Activated T-cell treated with anti-CD3 and anti-CD28 coated beads, Interleukin-2, amount 50 U/mL, for 72 hours (primary cell): Measurements from ENCODE around the gene REN. TPM values are rescaled to one million over a fixed set of nuclear protein-coding genes. Genes with fewer than 3 reads are reported as not detected.
A peak's percentile ranks its signal among the peaks of the same experiment; 100 is the strongest.

ENCODE experiments used
- ATAC-seq, 2 donors: fragments of 150-1000 bp; cut with Tn5 transposase; replicated peaks in 1 of 2; 2 replicates each; pipeline ENCODE4 v1.10.0; 2021; ENCODE audit warnings: moderate library complexity in 2 of 2, mild to moderate bottlenecking in 1 of 2
- DNase-seq, 2 donors: peaks; one replicate each; pipeline ENCODE4 v3.0.0; 2021 to 2022; ENCODE audit warnings: mixed read lengths in 1 of 2
- H3K27ac Mint-ChIP-seq: one replicate; pipeline ENCODE4 v1.8.0; 2022; ENCODE audit warnings: mild to moderate bottlenecking, moderate library complexity, mixed read lengths
- H3K27me3 Mint-ChIP-seq: one replicate; pipeline ENCODE4 v1.8.0; 2022; ENCODE audit warnings: low read depth, mixed read lengths
- H3K36me3 Mint-ChIP-seq, 2 donors: one replicate each; pipeline ENCODE4 v1.8.0; 2022; ENCODE audit warnings: mixed read lengths in 2 of 2, mild to moderate bottlenecking in 1 of 2; ENCODE audit not compliant: insufficient read depth in 2 of 2
- H3K4me1 Mint-ChIP-seq: one replicate; pipeline ENCODE4 v1.8.0; 2022; ENCODE audit warnings: low read depth, mixed read lengths
- H3K4me3 Mint-ChIP-seq, 2 donors: one replicate each; pipeline ENCODE4 v1.8.0; 2022; ENCODE audit warnings: mild to moderate bottlenecking in 2 of 2, mixed read lengths in 2 of 2, moderate library complexity in 2 of 2
- H3K9me3 Mint-ChIP-seq, 2 donors: one replicate each; pipeline ENCODE4 v1.8.0; 2022; ENCODE audit warnings: mixed read lengths in 2 of 2
- total RNA-seq, 2 donors: library from RNA; stranded (reverse); gene quantifications; one replicate each; pipeline ENCODE4 v1.2.3, GENCODE V29; 2022

The REN gene
- total RNA-seq, 2 donors from 2014 or later = not detected

DNA sequence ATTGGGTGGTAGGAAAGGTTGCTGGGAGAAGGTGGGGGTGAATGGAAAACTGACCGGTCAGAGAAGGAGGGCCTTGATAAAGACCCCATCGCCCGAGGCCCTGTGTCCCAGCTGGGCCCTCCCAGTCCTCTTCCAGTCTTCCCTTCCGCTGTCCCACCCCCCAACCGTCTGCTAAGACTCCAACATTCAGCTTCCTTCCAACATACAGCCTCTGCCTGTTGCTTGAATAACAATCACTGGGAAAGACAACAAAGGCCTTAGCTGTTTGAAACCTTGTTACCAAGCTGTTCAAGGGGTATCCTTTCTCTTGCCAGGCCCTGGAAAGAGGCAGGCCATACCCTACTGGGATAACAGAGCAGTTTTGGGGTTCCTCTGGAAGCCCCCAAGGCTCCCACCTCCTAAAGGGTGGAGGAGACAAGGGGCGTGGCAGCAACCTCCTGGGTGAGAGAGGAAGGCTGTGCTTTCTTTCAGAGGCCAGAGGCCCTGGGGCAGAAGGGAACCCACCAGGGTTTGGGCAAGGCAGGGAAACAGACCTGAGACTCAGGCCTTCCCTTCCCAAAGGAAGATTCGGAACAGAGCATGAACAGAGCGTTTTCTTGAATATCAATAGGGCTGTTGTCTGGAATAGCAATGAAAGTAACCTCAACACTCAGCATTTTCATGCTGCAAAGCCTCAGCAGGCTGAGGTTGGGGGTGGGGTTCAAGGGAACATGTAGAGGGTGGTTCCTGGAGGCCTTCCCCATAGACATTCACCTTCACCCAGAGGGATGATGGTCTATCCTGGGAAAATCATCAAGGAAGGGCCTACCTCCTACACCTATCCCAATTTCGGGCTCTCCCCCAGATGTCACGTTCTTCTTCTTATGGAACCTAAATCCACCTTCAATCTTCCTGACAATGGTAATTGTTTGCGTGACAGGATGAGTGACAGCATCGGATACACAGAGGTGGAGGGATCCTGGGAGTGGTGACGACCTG is 18.4 kb downstream of the REN start:
- Mint-ChIP-seq H3K4me1 (no peaks in the 10 kb centered on the region), H3K27ac (no peak overlapping the region), H3K4me3 (no peak overlapping the region), H3K36me3 (no peaks in the 10 kb centered on the region), H3K27me3 (peaks cover 6% of the 10 kb centered on the region), H3K9me3 (no peaks in the 10 kb centered on the region)
- no peak for ATAC-seq
- no peak for DNase-seq

DNA sequence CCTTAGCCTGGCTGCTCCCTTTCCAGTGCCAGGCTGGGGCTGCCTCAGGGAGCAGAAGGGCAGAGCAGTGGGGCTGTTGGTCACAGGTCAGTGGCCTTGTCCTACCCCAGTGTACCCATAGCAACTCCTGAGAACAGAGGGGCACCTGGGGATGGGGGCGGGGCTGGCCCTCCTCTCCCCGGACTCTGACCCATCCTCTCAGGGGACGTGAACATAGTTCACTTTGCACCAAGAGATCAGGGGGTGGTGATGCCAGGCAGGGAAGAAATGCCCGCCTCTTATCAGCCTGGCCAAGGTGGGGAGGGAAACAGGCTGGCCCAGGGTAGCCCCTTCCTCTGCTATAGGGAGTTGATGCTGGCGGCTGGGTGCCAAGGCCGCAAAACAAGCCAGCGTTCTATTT is 19.2 kb downstream of the REN start:
- DNase-seq (no peak), ATAC-seq (no peak)
- Mint-ChIP-seq H3K27me3 (peaks cover 6% of the 10 kb centered on the region), H3K36me3 (no peaks in the 10 kb centered on the region), H3K4me3 (no peak overlapping the region), H3K4me1 (peaks cover 4% of the 10 kb centered on the region), H3K27ac (no peak overlapping the region), H3K9me3 (no peaks in the 10 kb centered on the region)

DNA sequence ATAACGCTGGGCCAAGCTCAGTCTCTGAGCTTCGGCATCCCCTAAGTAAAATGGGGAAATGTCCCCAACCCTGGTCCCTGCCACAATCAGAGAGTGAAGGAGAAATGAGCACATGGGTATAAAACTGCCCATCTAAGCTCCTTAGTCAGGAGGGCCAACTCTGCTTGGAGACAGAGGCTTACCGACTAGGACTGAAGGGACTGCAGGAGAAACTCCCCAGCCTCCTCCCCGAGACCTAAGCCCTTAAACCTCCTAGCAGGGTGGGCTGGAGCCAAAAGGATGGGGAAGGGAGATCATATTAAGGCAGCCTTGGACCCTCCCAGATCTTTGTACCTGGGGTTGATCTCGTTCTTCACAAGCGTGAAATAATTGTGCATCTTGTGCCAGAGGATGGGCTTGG is 19.8 kb downstream of the REN start:
- H3K27ac Mint-ChIP-seq = no peak overlapping the region
- no peaks in the 10 kb centered on the region for H3K36me3 Mint-ChIP-seq
- no peak overlapping the region for H3K4me3 Mint-ChIP-seq
- no peak for ATAC-seq
- H3K9me3 Mint-ChIP-seq = no peaks in the 10 kb centered on the region
- DNase-seq = no peak
- peaks cover 10% of the 10 kb centered on the region for H3K4me1 Mint-ChIP-seq
- peaks cover 6% of the 10 kb centered on the region for H3K27me3 Mint-ChIP-seq

DNA sequence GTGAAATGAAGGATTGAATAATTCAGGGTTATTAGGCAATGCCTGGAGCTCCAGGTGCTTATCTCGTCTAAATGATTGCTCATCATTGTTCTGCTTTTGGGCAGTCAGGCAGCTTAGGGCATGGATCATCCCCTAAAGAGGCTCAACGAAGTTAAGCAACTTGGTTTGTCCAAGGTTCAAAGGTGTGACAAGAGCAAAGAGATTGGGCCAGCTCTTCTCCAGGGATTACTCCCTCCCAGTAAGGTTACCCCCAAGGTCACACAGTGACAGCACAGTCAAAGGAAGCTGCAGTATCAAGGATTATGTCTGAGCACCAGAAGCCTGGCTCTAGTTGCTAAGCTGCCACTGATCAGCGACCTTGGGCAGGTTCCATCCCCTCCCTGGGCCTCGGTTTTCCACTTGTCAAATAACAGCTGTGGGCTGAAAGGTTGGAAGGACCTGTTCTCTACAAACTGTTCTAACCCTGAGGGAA is 21.1 kb downstream of the REN start:
- H3K36me3 Mint-ChIP-seq = no peaks in the 10 kb centered on the region
- peaks cover 1% of the 10 kb centered on the region for H3K27me3 Mint-ChIP-seq
- H3K9me3 Mint-ChIP-seq = no peaks in the 10 kb centered on the region
- H3K4me3 Mint-ChIP-seq = no peak overlapping the region
- H3K27ac Mint-ChIP-seq = no peak overlapping the region
- no peak for DNase-seq
- peaks cover 10% of the 10 kb centered on the region for H3K4me1 Mint-ChIP-seq
- ATAC-seq = no peak

DNA sequence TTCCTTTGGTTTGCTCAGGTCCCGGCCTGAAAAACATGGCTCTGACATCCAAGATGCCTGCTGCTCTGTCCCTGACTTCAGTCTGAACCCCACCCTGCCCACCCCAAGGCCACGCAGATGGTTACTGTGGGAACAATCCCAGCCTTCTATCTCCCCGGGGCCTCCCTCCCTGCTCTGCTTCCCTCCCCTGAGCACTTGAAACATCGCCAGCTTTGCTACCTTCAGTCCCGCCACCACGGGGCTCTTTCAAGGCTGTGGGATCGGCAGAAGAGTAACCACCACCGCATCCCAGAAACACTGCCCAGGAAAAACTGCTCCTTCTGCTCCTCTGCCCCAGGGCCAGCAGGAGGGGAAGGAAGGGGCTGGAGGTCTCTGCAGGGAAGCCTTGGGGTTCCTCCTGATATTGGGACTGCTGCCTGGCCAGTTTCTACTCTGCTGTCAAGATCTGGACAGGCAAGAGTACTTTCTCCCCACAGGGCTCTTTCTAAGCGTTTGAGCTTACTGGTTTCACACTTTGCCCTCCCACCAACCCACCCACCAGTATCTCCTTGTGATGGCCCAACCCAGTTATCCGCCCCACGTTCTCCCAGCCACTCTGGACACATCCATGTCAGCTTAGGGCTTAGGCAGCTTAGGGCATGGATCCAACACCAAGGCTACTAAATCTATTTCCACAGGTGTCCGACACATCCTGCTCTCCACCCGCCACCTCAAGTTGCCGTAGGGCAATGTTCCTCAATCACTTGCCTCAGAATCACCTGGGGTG is 22.7 kb downstream of the REN start:
- H3K4me1 Mint-ChIP-seq = peaks cover 10% of the 10 kb centered on the region
- H3K9me3 Mint-ChIP-seq = no peaks in the 10 kb centered on the region
- no peaks in the 10 kb centered on the region for H3K36me3 Mint-ChIP-seq
- ATAC-seq = no peak
- H3K4me3 Mint-ChIP-seq = no peak overlapping the region
- no peaks in the 10 kb centered on the region for H3K27me3 Mint-ChIP-seq
- DNase-seq = no peak
- no peak overlapping the region for H3K27ac Mint-ChIP-seq

DNA sequence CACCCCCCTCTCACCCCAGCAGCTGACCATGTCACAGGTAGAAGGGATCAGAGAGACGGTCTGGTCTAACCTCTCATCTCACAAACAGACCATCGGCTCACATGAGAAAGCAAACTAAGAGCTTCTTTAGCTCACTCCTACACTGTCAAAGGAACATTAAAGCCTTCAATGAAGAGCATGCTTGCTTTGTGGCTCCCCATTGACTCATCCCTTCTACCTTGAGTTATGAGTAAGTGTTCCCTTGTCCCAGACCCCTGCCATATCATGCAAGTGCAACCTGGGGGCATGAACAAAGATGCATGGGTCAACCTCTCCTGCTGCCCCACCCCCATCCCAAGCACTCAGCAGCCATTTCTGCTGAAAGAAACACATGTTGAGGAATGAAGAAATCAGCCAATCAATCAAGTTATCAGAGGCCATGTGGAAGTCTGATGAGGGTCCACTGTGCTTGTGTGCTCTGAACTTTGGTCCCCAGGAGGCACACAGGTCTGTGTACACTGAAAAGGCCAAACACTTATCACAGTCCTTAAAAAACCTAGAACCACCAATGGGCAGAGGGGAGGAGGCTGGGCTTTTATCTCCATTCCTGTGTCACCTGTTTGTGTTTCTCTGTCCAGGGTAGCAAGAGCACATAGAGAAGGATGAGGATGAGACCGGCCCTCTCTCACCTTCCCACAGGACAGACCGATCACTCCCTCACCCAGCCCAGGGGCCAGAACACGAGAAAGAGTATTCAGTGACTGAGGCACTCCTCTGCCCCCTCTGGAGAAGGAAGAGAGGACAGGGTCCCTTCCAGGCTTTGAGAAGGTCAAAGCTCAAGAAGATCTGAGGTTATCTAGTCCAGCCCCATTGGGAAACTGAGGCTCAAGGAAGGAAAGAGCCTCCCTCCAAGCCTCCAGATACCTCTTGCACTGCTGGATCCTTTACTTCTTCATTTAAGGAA is 23.8 kb downstream of the REN start:
- peak; percentile 75 to 78 for ATAC-seq
- H3K4me1 Mint-ChIP-seq = peaks cover 10% of the 10 kb centered on the region
- H3K27ac Mint-ChIP-seq = no peak overlapping the region
- no peaks in the 10 kb centered on the region for H3K27me3 Mint-ChIP-seq
- H3K36me3 Mint-ChIP-seq = no peaks in the 10 kb centered on the region
- H3K9me3 Mint-ChIP-seq = no peaks in the 10 kb centered on the region
- H3K4me3 Mint-ChIP-seq = no peak overlapping the region
- DNase-seq = peak in 1 of 2 donors; percentile 7

DNA sequence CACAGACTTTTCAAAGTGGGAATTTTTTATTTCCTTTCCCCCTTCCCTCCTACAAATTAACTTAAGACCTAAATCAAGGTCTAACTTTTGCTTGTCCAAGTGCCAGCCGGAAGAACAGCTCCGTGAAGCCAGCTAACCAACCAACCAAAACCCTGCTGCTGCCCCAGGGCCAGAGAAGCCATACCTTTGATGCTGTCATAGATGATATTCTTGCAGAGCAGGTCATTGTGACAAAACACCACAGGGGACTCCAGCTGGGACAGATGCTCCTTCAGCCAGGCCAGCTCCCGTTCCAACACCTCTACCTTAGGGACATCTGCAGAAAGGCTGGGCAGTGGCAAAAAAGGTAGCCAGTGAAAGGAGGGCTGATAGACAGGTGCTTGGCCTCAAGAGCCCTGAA is 25.0 kb downstream of the REN start:
- no peak for DNase-seq
- no peaks in the 10 kb centered on the region for H3K27me3 Mint-ChIP-seq
- ATAC-seq = no peak
- H3K4me3 Mint-ChIP-seq = no peak overlapping the region
- H3K27ac Mint-ChIP-seq = no peak overlapping the region
- no peaks in the 10 kb centered on the region for H3K9me3 Mint-ChIP-seq
- H3K4me1 Mint-ChIP-seq = peaks cover 10% of the 10 kb centered on the region
- no peaks in the 10 kb centered on the region for H3K36me3 Mint-ChIP-seq

DNA sequence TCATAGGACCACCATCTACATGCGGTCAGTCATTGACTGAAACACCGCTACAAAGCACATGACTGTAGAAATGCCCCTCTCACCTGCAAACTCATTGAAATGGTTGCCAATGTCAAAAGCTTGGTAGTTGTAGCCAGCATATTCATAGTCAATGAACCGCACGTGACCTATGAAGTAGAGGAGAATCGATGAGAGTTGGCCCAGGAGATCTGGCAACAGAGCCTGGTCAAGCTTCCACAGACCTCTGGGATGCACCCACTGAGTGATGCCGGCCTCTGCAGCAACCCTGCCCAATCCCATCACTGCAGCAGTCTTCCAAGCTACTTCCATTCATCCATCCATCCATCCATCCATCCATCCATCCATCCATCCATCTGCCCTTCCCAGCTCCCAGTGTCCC is 26.2 kb downstream of the REN start:
- H3K27me3 Mint-ChIP-seq = no peaks in the 10 kb centered on the region
- no peak for ATAC-seq
- no peaks in the 10 kb centered on the region for H3K36me3 Mint-ChIP-seq
- no peak overlapping the region for H3K4me3 Mint-ChIP-seq
- DNase-seq = no peak
- no peaks in the 10 kb centered on the region for H3K9me3 Mint-ChIP-seq
- peaks cover 10% of the 10 kb centered on the region for H3K4me1 Mint-ChIP-seq
- H3K27ac Mint-ChIP-seq = no peak overlapping the region

DNA sequence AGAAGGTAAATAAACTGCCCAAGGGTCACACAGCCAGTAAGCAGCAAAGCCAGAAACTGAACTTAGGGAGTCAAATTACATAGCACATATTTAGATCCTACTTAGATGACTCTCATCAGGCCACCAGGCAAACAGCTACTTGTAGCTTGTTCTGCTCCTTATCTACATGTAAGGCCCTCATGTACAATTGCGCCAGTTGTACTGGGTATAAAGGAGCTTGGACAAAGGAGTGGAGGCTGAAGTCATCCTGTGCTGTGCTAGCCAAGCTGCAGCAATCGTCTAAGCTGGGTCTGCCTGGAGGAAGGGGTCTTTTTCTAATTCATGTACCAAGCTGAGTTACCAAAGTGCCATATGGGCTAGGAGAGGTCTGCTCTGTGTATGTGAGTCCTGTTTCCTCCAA is 27.0 kb downstream of the REN start:
- peaks cover 10% of the 10 kb centered on the region for H3K4me1 Mint-ChIP-seq
- no peaks in the 10 kb centered on the region for H3K9me3 Mint-ChIP-seq
- no peaks in the 10 kb centered on the region for H3K27me3 Mint-ChIP-seq
- no peak for DNase-seq
- H3K36me3 Mint-ChIP-seq = no peaks in the 10 kb centered on the region
- ATAC-seq = no peak
- H3K27ac Mint-ChIP-seq = no peak overlapping the region
- H3K4me3 Mint-ChIP-seq = no peak overlapping the region

DNA sequence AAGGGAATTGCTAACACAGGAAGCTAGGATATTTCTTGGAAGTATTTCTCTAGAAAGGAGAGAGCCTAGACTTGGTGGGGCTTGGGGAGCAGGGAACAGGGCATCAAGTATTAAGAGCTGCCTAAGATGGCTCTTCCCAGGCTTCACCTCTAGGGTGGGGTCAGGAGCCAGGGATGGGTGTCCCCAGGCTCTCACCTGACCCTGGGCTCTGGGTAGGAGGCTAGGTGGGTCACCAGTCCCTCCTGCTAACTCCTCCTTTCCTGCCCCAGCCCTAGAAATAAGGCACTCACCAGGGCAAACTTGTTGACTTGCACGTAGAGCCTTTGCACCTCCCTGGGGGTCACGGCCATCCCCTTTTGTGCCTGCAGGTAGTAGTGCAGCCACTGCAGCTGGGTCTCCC is 29.3 kb downstream of the REN start:
- Mint-ChIP-seq H3K9me3 (no peaks in the 10 kb centered on the region), H3K27me3 (no peaks in the 10 kb centered on the region), H3K4me3 (no peak overlapping the region), H3K27ac (no peak overlapping the region), H3K4me1 (peaks cover 5% of the 10 kb centered on the region), H3K36me3 (no peaks in the 10 kb centered on the region)
- DNase-seq (no peak), ATAC-seq (no peak)

DNA sequence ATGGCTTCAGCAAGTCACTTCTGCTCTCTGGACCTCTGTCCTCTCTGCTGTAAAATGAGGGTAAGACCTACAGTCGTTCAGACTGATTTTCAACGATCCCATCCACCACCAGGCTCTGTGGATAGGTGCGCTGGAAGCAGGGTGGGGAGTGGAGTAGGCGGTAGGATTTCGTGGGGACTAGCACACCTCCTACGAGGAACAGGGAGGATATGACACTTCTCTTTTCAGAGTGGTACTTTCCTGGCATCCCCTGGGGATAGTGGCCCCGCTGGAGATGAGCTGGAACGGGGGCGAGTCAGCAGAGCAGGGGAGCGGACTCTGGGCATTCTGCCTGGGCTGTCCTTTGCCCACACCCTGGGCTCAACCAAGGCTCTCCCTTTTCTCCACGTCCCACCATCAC is 32.0 kb downstream of the REN start:
- Mint-ChIP-seq H3K4me3 (no peak overlapping the region), H3K27ac (no peak overlapping the region), H3K4me1 (peaks cover 4% of the 10 kb centered on the region), H3K36me3 (no peaks in the 10 kb centered on the region), H3K9me3 (no peaks in the 10 kb centered on the region), H3K27me3 (no peaks in the 10 kb centered on the region)
- no peak for DNase-seq
- ATAC-seq = no peak

DNA sequence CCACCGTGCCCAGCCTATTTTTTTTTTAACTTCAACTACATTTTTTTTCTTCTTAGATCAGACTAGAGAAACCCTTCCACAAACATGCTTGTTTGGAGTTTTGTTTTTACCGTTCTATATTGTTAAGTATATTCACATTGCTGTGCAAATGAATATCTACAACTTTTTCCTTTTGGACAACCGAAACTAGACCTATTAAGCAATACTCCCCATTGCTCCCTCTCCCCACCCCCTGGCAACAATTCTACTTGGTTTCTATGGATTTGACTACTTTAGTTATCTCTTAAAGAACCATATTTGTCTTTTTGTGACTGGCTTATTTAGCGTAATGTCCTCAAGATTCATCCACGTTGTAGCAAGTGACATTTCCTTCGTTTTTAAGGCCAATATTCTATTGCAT is 33.4 kb downstream of the REN start:
- H3K27me3 Mint-ChIP-seq = no peaks in the 10 kb centered on the region
- no peak overlapping the region for H3K27ac Mint-ChIP-seq

More for the DNA sequence above, 33.4 kb downstream of the REN start:
- H3K36me3 Mint-ChIP-seq = no peaks in the 10 kb centered on the region
- H3K4me1 Mint-ChIP-seq = peaks cover 13% of the 10 kb centered on the region
- no peaks in the 10 kb centered on the region for H3K9me3 Mint-ChIP-seq
- ATAC-seq (no peak), DNase-seq (no peak)
- H3K4me3 Mint-ChIP-seq = no peak overlapping the region
